Left hindlimb (tissue), 1 donor: Measurements from ENCODE around the gene NT5DC4.
"Not testable (repeated sequence)": the region's sequence is repeated elsewhere in the genome, so short reads cannot be mapped to it uniquely, and the experiment has no call there.

Source experiments
- DNase-seq: peaks from one replicate; pipeline ENCODE4 v3.0.0-alpha.2; 2018

The NT5DC4 gene

GRCh38 chr2:112701052-112701451 lies 19.8 kb upstream of the NT5DC4 start:
- no peak for DNase-seq

DNA sequence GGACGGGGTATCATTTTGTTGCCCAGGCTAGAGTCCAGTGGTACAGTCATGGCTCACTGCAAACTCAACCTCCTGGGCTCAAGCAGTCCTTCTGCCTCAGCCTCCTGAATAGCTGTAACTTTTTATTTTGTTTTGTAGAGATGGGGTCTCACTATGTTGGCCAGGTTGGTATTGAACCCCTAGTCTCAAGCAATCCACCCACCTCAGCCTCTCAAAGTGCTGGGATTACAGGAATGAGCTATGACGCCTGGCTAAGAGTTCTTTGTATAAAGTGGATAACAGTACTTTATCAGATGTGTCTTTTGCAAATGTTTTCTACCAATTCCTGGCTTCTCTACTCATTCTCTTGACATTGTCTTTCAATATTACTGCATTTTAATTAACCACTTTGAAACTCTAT lies 17.1 kb upstream of the NT5DC4 start:
- DNase-seq: no peak

GRCh38 chr2:112705575-112705974 lies 15.2 kb upstream of the NT5DC4 start:
- no peak for DNase-seq

DNA sequence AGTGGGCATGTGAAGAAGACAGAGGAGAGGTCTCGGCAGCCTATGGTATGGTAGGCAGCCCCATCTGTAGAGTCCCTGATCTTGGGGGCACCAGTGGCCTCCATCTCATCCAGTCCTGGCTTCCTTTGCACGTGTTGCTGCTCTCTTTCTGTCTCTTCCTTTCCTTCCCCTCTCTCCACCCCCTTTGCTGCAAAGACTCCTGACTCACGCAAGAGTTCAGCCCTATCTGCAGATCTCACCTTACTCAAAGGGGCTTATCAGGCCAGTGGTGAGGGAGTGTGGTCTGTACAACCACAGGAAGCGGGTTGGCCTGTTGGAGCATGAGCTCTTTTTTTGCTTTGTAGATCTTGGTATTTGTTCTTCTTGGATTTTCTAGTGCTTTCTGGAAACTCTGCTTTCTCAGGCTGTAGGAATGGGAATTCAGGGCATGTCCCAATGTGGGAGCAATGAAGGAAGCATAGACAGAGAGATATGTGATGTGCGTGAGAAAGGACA lies 14.6 kb upstream of the NT5DC4 start:
- no peak for DNase-seq

DNA sequence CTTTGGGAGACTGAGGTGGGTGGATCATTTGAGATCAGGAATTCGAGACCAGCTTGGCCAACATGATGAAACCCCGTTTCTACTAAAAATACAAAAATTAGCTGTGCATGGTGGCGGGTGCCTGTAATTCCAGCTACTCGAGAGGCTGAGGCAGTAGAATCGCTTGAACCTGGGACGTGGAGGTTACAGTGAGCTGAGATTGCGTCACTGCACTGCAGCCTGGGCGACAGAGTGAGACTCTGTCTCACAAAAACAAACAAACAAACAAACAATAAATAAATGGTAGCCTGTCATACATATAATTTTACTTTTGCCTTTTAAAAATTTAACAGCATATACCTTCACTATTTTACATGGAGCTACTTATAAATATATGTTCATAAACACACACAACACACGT lies 13.9 kb upstream of the NT5DC4 start:
- DNase-seq: not testable (repeated sequence)

DNA sequence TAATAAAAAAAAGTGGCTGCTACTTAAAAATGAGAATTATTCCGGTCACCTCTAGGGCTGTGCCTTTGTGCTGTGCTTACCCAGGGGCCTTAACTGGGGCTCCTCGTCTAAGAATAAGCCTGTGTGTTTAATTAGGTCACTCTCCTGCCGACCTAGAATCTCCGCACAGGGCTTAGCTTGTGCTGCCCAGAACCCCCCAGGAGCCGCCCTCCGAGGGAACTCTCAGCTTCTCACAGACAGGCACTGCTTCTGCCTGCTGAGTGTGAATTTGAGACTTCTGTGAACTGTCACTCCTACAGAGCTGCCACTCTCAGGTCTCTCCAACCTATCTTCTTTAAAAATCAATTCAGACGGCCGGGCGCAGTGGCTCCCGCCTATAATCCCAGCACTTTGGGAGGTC lies 11.9 kb upstream of the NT5DC4 start:
- DNase-seq: no peak

GRCh38 chr2:112709703-112710102 lies 11.1 kb upstream of the NT5DC4 start:
- no peak for DNase-seq

DNA sequence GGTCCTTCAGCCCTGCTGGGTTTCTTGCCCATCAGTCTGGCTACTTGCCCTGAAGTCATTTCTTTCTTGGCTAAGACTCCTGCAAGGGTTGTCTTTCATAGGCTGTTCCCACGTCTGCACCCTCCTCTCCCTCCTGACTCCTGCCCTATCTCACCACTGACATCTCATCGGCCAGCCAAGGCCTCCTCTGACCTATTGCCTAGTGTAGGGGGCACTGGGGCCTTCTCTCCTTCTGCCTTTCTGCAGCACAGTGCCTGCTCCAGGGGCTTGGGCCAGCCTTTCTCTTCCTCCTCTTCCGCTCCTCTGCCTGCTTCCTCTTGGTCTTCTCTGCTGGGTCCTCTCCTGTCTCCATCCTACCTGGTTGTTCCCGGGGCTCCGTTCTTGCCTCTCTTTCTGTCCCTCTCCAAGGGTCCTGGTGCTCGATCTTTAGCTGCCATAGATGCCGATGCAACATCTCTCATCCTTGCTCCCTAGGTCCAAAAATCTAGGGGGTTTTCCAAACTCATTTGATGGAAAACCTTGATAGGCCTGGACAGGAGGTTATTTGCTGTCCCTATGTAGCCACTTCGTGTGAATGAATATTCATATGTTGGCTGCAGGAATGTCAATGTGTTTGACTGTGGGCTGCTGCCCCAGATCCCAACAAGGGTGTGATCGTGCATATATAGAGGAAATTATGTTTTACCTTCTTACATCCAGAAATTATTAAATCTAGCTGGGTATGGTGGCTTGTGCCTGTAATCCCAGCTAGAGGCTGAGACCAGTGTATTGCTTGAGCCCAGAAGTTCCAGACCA lies 9.7 kb upstream of the NT5DC4 start:
- DNase-seq: no peak

GRCh38 chr2:112712465-112712864 lies 8.4 kb upstream of the NT5DC4 start:
- DNase-seq: no peak

DNA sequence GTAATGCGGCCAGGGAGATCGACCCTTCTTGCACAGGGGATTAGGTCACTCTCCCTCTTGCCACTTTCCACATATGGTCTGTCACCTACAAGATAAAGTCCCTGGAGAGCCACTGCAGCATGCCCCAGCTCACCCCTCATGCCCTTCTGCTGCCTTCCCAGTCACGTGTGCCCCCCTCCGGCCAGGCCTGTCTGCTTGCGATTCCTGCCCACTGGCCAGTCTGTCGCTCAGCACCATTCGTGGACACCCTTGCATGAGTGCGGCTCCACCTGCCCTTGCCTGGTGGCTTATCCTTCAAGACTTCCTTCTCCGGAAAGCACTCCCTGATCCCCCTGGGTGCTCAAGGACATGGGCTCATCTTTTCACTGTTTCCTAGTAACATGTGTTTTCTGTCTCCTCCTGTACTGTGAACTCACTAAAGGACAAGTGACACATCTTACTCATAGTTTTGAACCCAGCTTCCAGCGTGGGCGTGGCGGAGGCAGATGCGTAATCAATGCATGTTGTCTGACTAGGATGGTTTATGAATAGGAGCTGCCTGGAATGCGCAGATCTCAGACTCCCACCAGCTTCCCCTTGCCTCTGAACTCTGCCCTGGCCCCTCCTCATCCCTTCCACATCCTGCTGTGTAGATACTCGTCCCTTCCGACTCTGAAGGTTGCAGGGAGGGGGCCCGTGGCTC lies 7.8 kb upstream of the NT5DC4 start:
- no peak for DNase-seq

GRCh38 chr2:112713585-112713925 lies 7.3 kb upstream of the NT5DC4 start:
- no peak for DNase-seq

DNA sequence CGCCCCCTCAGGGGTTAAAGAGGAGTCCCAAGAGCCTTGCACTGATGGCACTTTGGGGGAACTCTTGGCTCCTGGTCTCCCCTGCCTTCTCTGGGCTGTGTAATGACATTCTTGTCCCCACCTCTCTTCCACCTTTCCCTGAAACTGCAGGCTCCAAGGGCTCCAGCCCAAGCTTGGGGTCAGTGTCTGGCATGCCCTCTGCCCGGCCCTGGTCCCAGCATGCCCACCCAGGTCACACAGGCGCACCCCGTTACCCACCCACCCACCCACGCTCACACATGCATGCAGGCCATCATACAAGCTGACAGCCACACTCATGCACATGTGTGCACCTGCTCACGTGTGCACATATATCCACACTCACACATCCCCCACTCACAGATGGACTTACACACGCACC lies 6.9 kb upstream of the NT5DC4 start:
- no peak for DNase-seq

DNA sequence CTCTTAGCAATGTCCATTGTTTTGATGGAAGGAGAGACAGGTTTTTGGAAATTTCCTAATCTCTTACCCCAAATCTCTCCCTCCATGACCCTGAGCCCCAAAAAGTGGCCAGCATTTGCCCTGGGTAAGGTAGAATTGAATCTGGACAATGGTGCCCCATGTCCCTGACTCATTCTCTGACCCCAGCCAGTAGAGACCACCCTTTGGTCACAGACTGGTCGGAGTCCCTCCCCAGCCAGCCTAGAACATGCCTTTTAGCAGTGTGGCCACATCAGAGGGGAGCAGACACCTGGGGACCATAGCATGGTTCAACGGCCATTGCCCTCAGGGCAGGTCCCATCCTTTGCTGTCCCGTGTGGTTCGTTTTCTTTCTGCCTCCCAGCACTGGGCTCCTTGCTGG lies 6.5 kb upstream of the NT5DC4 start:
- no peak for DNase-seq

GRCh38 chr2:112714836-112715631 lies 5.8 kb upstream of the NT5DC4 start:
- DNase-seq: no peak

- DNase-seq: not testable (repeated sequence)
These were observed 4.7 kb upstream of the NT5DC4 start for GRCh38 chr2:112716094-112716493.

GRCh38 chr2:112716826-112717352 lies 3.9 kb upstream of the NT5DC4 start:
- not testable (repeated sequence) for DNase-seq

DNA sequence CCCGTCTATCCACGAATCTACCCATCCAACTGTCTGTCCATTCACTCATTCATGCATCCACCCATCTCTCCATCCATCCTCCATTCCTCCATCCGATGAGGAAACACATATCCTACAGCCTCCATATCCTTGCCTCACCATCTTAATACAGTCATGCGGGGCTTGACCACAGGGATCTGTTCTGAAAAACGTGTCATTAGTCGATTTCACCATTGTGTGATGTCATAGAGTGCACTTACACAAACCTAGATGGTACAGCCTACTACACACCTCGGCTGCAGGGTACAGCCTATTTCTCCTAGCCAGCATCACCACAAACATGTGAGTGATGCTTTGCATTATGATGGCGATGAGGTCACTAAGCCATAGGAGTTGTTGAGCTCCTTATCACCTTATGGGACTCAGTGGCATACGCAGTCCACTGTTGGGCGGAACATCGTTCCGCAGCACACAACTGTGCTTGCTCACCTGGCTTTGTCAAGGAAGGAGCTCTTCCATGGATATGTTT lies 1.9 kb upstream of the NT5DC4 start:
- no peak for DNase-seq

GRCh38 chr2:112721819-112722522 lies 1.2 kb downstream of the NT5DC4 start:
- DNase-seq: no peak

DNA sequence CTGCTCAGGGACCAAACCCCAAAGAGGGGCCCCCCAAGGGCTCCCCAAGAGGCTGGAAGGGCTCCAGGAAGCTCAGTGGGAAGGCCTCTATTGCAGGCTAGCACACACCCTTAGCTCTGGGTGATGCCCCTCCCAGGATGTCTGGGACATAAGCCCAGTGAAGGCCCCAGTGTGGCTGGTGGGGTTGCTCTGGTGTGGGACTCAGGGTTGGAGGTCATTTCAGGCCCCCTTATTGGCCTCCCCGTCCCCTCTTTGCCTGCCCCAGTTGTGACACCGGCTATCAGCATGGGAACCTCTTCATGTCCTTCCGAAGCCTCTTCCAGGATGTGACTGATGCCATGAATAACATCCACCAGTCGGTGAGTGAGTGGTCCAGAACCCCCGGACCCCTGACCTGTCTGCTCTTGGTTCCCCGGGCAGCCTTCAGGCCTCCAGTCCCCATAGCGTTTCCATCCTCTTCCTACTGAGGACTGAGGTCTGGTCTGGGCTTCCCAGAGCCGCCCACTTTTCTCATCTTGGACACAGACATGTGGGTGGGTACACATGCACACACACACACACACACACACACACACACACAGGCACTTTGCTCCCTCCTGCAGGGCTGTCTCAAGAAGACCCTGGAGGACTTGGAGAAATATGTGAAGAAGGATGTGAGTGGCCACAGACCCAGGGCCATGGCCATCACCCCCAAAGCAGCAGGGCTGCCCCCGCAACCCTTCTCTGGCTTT lies 2.2 kb downstream of the NT5DC4 start:
- no peak for DNase-seq

DNA sequence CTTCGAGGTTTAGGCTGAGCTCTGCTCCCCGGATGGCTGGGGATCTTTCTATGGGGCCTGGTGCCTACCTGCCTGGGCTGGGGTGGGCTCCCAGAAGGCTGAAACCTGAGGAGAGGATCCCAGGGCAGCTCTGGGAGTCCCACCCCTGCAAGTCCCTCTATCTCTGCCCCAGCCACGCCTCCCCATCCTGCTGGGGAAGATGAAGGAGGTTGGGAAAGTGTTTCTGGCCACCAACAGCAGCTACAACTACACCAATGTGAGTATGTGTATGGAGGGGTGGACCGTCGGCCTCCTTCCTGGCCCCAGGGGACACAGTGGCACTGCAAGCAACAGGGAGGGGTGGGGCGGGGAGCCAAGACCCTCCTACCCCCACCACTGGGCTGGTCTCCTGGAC lies 2.7 kb downstream of the NT5DC4 start:
- no peak for DNase-seq

DNA sequence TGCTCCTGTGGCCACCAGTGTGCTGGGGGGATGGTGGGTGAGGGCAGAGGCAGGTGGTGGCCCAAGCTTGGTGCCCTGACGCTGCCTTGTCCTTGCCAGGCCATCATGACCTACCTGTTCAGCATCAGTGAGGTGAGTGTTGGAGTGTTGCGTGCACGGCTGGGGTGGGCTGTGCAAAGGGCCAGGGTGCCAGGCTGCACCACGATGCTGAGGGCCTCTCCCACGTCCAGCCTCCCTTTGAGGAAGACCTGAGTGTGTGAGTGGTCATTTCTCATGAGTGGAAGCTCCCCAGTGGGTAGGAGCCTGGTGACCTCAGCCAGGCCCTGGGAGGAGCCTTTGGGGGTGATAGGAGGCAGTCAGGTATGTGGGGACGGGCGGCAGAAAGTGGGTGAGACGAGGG lies 3.2 kb downstream of the NT5DC4 start:
- no peak for DNase-seq
